ENCODE data around the gene TMEM97.
A peak's percentile ranks its signal among the peaks of the same experiment; 100 is the strongest.

The TMEM97 gene

DNA sequence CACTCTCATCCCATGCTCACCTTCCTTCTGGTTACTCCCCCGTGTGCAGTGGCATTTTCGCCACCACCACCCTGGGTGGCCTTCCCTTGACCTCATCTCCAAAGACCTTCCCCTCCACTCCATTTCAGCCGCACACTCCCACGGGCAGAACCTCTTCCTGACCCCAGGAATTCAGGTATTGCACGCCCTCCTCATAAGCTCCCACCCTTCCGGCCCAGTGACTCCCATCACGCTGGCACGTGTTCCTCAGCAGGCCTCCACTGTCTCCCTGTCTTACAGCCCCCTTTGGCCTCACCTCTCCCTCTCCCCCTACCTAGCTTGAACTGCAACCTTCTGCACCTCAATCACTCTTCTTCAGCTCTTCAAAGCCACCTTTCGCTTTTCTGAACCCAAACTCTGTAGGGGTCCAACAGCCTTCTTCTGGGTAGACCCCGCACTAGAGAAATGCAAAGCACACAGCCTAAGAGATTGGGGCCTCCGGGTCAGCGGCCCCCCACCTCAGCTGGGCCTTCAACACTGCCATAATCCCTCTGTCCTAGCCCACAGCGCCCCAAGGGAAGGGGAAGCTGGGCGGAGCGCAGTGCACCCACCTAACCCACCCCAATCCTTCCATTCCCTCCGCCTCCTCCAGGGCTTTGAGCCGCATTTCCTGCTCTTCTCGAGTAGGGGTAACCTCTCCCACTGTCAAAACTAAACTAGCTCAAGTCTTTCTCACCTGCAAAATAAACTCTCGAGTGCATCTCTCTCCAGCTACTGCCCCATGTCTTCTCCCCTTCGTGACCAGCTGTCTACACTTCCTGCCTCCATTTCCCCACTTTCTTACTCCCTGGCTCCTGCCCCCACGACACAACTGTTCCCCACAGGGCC lies 1.7 kb upstream of the TMEM97 start:
- DNase-seq, result no peak

DNA sequence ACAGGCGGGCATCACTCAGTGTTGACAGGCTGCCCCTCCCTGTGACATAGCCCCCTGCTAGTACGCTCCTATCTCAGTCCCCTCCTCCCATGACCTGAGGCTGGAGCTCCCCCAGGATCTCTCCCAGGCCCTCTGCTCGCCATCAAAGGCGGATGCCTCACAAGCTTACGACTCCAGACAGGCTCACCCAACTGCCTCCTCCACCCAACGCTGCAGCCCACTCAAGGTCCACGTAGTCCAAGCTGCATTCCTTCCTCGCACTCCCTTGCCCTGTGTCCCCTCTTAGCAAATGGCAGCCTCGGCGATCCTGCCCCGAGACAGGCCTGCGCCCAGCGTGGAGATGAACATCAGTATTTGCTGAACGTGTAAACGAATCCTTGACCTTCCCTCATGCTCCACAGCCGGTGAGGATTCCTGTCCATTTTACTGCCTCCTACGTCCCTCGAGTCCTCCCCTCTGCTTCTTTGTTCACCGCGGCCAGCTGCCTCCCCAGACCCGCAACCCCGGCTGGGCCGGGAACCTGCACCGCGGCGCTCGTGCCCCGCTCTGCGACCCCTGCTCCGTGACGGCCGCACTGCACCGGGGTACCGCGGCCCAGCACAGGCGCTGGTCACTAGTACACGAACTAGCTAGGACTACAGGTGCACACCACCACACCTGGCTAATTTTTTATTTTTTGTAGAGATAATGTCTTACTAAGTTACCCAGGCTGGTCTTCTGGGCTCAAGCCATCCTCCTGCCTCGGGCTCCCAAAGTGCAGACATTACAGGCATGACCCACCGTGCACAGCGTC lies 838 bp upstream of the TMEM97 start:
- no peak for DNase-seq

DNA sequence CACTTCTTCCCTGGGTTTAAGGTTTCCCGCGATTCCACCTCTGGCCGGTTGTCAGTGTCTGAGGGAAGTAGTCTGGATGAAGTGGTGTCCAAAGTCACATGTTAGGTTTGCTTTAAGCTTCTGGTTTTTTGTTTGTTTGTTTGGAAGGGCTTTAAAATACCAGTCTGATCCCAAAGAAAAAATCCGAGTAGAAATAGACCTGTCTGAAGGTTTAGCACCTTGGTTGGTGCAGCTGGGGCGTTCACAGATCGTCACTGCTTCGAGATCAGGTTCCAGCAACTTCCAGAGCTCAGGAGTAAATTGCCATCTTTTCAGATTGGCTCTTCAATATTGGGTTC lies 567 bp downstream of the TMEM97 start:
- DNase-seq, result no peak

DNA sequence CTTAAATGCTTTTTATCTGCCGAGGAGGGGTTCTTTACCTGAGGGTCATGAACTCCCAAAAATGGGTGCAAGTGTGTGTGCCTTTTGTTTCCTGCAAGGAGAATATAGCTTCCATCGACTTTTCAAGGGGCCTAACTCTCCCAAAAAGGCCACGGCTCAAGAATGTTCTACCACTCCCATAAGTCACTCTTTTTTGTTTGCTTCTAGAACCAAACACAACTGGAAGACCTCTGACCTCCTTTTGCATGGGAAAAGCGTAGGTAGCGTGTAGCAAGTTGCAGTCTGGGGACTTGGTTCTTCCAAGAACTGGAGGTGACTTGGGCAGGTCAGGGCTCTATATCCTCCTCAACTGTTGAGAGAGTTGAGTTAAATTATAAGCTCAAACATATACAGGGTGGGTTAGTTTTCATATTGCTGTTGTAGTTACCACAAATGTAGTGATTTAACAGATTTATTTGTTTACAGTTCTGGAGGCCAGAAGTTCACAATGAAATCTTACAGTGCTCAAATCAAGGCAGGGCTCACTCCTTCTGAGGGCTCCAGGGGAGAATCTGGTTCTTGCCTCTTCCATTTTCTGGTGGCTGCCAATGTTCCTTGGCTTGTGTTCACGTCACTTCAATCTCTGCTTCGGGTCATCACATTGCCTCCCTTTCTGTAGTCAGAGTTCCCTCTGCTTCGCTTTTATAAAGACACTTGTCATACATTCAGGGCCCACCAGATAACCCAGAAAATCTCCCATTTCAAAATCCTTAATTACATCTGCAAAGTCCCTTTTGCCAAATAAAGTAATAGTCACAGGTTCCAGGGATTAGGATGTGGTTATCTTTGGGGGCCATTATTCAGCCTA lies 1.4 kb downstream of the TMEM97 start:
- no peak for DNase-seq

DNA sequence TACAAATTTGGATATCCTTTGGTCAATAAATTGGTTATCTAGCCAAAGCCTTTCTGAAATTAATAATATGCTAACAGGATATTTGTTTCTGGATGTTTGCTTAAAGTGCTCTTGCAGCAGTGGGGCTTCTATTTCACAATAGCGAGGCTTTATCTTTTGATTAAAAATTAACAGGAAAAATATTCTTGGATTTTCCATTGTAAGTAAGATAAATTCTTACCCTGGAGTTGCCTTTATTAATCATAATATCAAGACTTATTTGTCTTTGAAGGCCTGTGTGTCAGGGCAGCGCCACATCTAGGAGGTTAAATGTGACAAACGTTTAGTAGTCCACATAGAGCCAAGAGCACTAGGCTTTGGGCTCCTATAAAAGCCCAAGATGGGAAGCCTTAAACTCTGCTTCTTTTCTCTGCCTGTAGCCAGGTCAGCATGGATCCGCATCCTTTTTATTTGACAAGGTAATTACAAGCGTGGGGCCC lies 5.3 kb downstream of the TMEM97 start:
- DNase-seq, result no peak

DNA sequence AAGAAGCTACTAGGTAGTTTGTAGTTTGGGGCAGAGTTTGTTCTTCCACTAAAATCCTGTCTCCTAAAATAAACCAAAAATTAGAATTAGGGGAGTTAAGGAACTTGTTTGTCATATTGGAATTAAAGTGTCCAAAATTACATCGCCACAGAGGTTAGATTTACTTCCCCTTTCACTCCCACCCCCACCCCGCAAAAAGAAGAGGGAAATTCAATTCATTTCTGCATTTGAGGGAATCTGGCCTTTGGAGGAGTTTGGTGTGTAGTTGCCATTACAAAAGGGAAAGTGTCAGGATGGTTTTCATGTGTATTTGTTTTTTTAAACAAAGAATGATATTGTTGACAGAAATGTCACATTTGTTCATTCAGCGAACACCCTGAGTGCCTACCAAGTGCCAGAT lies 5.8 kb downstream of the TMEM97 start:
- DNase-seq, result no peak

DNA sequence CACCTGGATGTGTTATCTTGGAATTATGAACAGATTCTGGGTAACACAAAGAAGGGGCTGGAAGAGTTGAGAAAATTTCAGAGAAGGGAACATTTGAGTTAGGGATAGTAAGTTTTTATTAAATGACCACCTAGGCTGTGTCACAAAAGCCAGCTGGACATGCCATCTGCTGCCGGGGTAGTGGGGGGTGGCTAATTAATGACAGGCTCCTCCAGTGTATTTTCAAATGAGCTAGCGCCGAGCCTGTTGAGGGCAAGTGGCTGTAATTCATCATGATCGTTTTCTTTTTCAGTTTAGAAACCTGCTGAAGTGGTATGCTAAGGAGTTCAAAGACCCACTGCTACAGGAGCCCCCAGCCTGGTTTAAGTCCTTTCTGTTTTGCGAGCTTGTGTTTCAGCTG lies 6.2 kb downstream of the TMEM97 start:
- no peak for DNase-seq

DNA sequence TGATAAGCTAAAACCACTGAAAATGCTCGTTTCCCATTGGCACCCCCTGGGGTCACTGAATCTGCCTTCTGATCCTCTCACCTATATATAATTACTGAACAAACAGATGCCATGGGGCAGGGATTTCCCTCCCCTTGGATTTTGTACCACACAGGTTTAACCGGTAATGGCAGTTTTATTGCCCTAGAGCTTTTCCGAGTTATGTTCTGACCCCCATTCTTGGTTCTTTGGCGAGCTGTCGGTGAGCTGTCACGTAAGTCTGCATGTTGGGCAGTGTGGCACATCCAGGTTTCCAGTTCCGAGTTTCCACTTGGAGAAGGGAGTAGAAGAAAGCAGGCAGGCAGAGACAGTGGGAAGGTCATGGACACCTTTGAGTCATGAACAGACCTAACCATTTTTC lies 7.1 kb downstream of the TMEM97 start:
- no peak for DNase-seq

DNA sequence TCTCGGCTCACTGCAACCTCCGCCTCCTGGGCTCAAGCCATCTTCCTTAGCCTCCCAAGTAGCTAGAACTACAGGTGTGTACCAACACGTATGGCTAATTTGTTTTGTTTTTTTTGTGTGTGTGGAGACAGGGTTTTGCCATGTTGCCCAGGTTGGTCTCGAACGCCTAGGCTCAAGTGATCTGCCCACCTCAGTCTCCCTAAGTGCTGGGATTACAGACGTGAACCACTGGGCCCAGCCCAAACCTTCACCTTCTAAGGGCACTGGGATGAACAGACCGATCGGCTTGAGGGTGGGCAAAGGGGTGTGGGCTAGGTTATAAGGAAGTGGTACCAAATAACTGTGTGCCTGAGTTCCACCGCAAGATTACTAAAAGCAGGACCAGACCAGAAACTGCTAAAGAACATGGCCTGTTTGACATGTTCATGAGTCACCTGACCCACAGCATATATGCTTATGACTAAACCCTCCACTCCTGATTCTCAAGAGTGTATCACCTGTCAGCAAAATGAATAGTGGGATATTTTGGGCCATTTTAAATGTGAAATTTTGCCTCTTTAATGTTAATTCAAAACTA lies 8.1 kb downstream of the TMEM97 start:
- no peak for DNase-seq

DNA sequence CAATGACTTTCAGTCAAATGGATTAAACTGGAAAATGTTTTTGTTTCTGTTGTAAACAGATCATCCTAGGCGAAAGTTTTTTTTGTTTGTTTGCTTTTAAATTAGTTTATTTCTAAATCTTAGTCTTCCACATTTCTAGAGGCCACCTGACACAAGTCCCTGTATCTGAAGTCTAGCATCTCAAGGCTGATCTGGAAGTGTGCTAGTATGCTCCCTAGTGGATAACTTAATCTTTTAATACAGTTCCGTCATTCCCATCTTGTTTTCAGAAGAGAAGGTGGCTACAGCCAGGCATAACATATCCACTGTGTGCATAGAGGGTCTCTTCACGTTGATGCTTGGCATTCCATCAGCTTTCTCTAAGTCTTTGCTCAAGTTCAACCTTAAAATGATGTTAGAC lies 8.7 kb downstream of the TMEM97 start:
- DNase-seq, result no peak

DNA sequence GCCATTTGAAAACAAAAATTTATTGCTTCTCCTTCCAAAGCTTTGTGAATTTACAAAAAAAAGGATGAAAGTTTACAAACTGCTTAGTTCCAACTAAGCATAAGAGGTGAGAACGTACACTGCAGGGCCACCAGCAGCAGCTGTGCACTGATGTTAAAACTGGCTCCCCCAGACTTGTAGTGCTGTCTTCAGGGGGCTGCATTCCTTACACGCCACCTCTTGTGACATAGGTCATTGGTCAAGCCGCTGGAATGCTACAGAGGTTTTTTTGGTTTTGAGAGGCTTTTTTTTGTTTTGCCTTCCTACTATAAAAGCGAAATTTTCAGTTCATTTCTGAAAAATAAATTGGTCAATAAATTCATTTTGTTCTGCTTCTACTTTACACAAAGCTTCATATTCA lies 9.3 kb downstream of the TMEM97 start:
- no peak for DNase-seq

DNA sequence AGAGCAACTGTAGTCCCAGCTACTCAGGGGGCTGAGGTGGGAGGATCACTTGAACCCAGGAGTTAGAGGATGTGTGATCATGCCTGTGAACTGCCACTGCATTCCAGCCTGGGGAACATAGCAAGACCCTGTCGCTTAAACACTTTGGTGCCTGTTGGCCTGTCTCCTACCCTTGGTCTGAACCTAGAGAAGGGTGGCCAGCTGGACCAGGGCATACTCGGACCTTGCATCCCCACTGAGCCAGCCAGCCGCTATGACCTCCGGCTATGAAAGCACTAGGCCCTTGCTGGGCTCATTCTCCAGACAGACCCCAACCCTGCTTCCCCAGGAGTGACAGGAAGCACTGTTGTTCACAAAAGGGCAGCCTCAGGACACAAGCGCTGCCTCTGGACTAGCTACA lies 11.7 kb downstream of the TMEM97 start:
- DNase-seq, result no peak

DNA sequence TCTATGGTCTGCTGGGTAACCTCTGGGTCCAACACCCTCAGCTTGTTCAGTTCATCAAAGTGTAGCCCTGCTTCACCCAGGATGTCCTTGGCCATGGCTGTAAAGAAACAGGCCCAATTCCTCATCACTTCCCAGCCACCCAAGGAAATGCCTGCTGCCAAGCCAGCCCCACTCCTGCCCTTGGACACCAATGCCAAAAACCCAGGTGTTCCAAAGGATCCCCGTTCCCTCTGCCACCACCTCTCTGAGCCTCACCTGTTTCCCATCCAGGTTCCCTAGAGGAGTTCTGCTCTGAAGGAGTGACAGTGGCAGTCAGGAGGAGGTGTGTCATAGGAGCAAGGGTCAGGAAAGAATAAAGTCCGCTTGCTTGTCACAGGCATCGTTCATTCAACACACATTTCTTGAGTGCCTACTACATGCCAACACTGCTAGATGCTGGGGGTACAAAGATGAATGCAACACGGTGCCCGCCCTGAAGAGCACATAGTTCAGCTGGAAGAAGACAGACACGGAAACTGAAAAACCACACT lies 13.0 kb downstream of the TMEM97 start:
- DNase-seq, result no peak

DNA sequence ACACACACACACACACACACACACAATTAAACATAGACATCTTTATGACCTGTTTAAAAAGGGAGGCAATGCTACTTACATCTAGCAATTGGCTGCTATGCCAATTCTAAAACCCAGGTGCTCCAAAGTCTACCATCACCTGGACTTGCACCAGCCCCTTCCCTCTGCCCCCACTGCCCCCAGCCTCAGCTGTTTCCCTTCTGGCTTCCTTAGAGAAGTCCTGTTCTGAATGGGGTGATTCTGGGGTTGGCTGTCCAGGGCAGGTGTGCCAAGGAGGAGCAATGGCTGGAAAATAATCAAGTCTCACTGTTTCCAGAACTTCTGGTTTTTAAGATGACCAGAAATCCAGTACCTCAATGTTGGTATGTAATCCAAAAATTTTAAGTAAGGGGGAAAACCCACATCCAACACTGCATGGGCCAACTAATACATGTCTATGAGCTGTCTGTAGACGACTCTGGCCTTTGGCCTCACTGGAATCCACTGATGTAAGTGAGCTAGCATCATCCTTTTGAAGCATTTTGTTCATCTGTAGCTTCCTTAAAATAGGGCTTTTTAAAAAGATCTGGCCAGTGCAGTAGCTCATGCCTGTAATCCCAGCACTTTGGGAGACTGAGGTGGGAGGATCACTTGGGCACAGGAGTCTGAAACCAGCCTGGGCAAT lies 14.2 kb downstream of the TMEM97 start:
- DNase-seq, result no peak

DNA sequence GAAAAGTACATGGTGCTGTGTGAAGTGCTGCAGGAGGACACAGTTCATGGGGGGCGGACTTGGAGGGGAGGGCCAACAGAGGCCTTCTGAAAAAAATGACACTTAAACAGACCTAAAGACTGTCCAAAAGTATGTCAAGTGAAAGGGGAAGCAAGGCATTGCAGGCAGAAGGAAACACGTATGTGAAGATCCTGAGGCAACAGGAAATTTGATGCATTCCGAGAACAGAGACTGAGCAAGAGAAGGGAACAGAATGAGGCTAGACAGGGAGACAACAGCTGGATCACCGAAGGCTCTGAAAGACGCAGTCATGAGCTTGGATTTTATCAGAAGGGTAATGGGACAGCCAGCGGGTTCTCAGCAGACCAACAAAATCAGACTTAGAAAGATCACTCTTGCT lies 15.2 kb downstream of the TMEM97 start:
- DNase-seq, result no peak

DNA sequence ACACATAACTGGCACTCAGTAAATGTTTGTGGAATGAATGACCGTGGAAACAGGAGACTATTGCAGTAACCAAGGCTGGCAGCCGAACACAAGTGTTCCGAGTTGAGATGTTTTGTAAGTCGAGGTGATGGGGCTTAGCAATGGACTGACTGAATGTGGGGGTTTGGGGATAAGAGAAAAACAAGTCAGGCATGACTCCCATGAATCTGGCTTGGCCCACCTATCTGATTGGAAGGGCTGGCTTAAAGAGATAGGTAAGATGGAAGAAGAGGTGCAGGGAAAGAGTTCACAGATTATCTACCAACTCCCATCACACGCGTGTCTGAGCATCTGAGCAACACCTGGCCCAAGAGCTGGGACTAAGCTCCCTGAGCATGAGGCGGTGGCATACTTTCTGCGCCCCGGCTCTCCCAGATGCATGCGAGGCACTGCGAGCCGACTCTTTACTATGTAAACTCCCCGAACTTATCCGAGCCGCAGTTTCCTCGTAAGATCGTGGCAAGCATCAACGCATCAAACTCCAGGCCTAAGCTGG lies 15.7 kb downstream of the TMEM97 start:
- DNase-seq, result no peak

DNA sequence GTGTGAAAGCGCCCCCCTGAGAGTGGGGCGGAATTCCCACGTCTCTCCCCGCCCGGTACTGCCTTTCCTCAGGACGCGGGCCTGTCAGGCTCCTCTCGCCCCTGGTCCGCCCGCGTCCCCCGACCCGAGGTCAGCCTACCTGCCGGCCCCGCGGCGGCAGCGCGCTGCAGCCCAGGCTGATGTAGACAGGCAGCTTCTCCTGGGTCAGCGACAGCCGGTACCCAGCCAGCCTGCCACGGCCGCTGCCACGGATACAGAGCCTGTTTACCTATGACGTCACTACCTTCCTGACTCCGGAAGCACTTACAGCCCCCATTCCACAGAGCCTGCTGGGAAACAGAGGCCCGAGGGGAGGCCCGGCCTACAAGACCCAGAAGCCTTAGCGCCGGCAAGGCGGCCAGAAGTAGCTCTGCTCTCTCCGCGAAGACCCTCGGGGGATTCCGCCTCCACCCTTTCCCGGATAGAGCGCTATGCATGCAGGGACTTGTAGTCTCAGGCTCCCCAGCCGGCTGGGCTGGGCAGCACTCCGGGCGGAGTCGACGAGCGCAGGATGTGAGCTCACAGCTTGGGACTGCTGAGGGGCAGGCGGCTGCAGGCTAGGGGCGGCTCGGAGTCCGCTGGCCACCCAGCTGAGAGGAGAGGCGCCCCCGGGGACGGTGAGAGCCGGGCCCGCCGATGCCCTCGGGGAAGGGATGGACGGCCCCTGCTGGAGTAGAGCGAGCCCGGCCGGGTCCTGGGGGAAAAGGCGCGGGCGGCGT lies 16.4 kb downstream of the TMEM97 start, which contains the start of the genes IFT20 and TNFAIP1:
TSS of gene IFT20 (minus strand) at position 272 of the 758 bp plus-strand sequence. CDS start 3,487 bp downstream, outside the sequence.
TSS of gene TNFAIP1 (plus strand) at position 561 of the 758 bp plus-strand sequence. CDS start 3,761 bp downstream, outside the sequence.
- peak; percentile 99 for DNase-seq

DNA sequence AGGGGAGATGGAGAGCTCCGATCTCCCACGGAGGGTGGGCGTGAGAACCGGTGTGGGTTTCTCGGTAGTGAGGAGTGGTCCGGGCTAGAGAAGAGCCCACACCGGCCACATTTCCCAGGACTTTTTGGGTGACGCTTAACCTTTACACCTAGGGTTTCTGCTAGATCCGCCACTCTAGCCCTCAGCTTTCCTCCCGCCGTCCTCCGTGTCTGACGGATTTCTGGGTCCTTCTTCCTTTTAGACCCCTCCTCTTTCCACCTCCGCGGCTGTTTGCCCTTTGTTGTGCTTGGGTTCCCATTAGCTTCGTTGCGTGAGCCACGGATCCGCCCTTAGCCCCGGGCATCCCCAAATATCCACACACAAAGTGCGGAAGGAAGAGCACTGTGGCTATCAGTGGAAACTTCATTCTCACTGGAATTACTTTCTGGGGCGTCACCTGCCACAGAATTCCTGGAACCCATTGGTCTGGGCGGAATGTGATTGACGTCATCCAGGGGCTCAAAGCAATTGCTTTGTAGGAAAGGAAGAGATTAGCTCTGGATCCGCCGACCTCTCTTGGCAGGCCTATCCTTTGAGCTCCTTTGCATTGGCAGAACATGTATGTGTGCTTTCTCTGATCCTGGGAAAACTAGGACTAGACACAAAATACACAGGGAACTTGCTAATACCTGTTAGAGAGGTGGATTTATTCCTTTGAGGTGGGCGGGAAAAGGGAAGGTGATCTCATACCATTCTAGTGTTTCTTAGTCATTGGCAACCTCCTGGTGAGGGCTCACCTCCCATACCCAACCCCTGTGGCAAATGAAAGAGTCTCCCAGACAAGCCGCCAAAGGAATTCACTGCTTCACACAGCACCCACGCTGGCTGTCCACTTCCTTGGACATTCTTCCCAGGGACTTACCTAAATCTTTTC lies 17.2 kb downstream of the TMEM97 start:
- DNase-seq, result peak; percentile 49

DNA sequence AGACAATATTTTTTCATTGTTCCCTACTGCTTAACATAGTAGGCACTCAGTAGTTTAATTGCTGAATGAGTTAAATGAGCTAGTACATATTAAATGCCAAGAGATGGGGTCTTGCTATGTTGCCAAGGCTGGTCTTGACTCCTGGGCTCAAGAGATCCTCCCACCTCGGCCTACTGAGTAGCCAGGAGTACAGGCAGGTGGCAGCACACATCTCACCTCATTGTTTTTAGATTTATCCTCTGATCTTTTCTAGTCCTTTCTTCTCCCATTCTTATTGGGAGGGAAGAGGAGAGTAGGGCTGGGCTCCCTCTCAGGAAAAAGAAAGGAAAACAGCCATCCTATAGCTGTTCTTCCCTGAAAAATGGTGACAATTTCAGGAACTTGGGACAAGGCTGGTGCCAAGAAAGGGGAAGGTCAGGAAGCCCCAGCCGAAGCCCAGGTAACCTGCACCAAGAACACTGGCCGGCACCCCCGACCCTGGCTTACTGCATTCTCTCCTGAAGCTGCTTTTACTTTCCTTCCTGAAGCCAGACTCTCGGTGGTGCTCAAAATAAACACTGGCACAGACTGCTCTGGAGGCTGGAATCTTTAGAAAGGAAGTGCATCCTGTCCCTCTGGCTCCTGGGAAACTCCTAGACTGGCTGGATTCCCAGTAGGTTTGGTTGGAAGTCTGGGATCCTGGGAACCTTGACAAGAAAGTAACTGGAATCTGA lies 19.2 kb downstream of the TMEM97 start:
- no peak for DNase-seq
